H9 (cell line): ENCODE data around the gene PISD. TPM values are rescaled to one million over a fixed set of nuclear protein-coding genes. Genes with fewer than 3 reads are reported as not detected.

ENCODE experiments used
- DNase-seq: peaks from one replicate; pipeline ENCODE4 v3.0.0-alpha.2; 2017
- H2AFZ ChIP-seq: one replicate; pipeline ENCODE4 v1.6.1; 2013; ENCODE audit warnings: mild to moderate bottlenecking, low read length, control low read depth, moderate library complexity
- H2AK5ac ChIP-seq: 2 replicates; pipeline ENCODE4 v1.6.1; 2013; ENCODE audit warnings: low read length, control low read depth, mixed read lengths; ENCODE audit not compliant: insufficient read length
- H2BK120ac ChIP-seq: one replicate; pipeline ENCODE4 v1.6.1; 2013; ENCODE audit warnings: low read depth, mild to moderate bottlenecking, low read length, control low read depth, inconsistent platforms; ENCODE audit not compliant: poor library complexity, severe bottlenecking
- H2BK12ac ChIP-seq: 2 replicates; pipeline ENCODE4 v1.6.1; 2013; ENCODE audit warnings: low read length, control low read depth, mixed read lengths, low read depth; ENCODE audit not compliant: insufficient read length
- H2BK15ac ChIP-seq: 2 replicates; pipeline ENCODE4 v1.6.1; 2013; ENCODE audit warnings: low read depth, low read length, control low read depth
- H2BK20ac ChIP-seq: one replicate; pipeline ENCODE4 v1.6.1; 2013; ENCODE audit warnings: low read depth, mild to moderate bottlenecking, low read length, control low read depth, inconsistent platforms; ENCODE audit not compliant: poor library complexity, severe bottlenecking
- H2BK5ac ChIP-seq: 2 replicates; pipeline ENCODE4 v1.6.1; 2013; ENCODE audit warnings: low read length, control low read depth, mixed read lengths; ENCODE audit not compliant: insufficient read length
- H3K14ac ChIP-seq: 2 replicates; pipeline ENCODE4 v1.6.1; 2013; ENCODE audit warnings: low read length, control low read depth; ENCODE audit not compliant: insufficient read depth
- H3K18ac ChIP-seq: 2 replicates; pipeline ENCODE4 v1.6.1; 2013; ENCODE audit warnings: low read depth, mild to moderate bottlenecking, mixed read lengths, low read length, control low read depth; ENCODE audit not compliant: insufficient read length
- H3K23ac ChIP-seq: 2 replicates; pipeline ENCODE4 v1.6.1; 2013; ENCODE audit warnings: low read length, control low read depth, mixed read lengths, low read depth; ENCODE audit not compliant: insufficient read length
- H3K23me2 ChIP-seq: 2 replicates; pipeline ENCODE4 v1.6.1; 2013; ENCODE audit warnings: low read depth, mild to moderate bottlenecking, mixed read lengths, low read length, control low read depth; ENCODE audit not compliant: insufficient read length, poor library complexity, severe bottlenecking
- H3K27ac ChIP-seq: 2 replicates; pipeline ENCODE4 v1.5.1; 2013; ENCODE audit warnings: low read length, control low read depth, mixed read lengths, low read depth; ENCODE audit not compliant: insufficient read length
- H3K27me3 ChIP-seq: 2 replicates; pipeline ENCODE4 v1.6.1; 2013; ENCODE audit warnings: low read length, control low read depth, inconsistent platforms; ENCODE audit not compliant: insufficient read depth
- H3K4ac ChIP-seq: 2 replicates; pipeline ENCODE4 v1.6.1; 2013; ENCODE audit warnings: low read depth, mild to moderate bottlenecking, control low read depth, inconsistent platforms, low read length, moderate library complexity
- H3K4me1 ChIP-seq: 2 replicates; pipeline ENCODE4 v1.6.1; 2013; ENCODE audit warnings: low read length, control low read depth, inconsistent platforms; ENCODE audit not compliant: insufficient read depth
- H3K4me2 ChIP-seq: 2 replicates; pipeline ENCODE4 v1.6.1; 2013; ENCODE audit warnings: low read length, control low read depth, mixed read lengths; ENCODE audit not compliant: insufficient read length, insufficient read depth
- H3K56ac ChIP-seq: 2 replicates; pipeline ENCODE4 v1.6.1; 2013; ENCODE audit warnings: low read depth, mild to moderate bottlenecking, mixed read lengths, low read length, control low read depth; ENCODE audit not compliant: insufficient read length
- H3K79me1 ChIP-seq: 2 replicates; pipeline ENCODE4 v1.6.1; 2013; ENCODE audit warnings: low read depth, mild to moderate bottlenecking, moderate library complexity, low read length, control low read depth, inconsistent platforms; ENCODE audit not compliant: insufficient read depth, poor library complexity, severe bottlenecking
- H3K79me2 ChIP-seq: 2 replicates; pipeline ENCODE4 v1.6.1; 2013; ENCODE audit warnings: low read length, control low read depth, inconsistent platforms; ENCODE audit not compliant: insufficient read depth
- H3K9ac ChIP-seq: 2 replicates; pipeline ENCODE4 v1.6.1; 2013; ENCODE audit warnings: low read length, control low read depth, mixed read lengths; ENCODE audit not compliant: insufficient read length; ENCODE audit errors: extremely low read depth
- H3K9me3 ChIP-seq: one replicate; pipeline ENCODE4 v1.6.1; 2013; ENCODE audit warnings: low read depth, low read length, inconsistent platforms; ENCODE audit not compliant: control insufficient read depth
- H3T11ph ChIP-seq: one replicate; pipeline ENCODE4 v1.6.1; 2013; ENCODE audit warnings: mild to moderate bottlenecking, low read length, control low read depth, inconsistent platforms
- H4K20me1 ChIP-seq: one replicate; pipeline ENCODE4 v1.6.1; 2013; ENCODE audit not compliant: control insufficient read depth, insufficient read length, insufficient read depth
- H4K5ac ChIP-seq: 2 replicates; pipeline ENCODE4 v1.6.1; 2013; ENCODE audit warnings: low read depth, mild to moderate bottlenecking, mixed read lengths, low read length, control low read depth; ENCODE audit not compliant: insufficient read length
- H4K8ac ChIP-seq: replicated peaks from 2 replicates; pipeline ENCODE4 v1.6.1; 2013; ENCODE audit warnings: low read length, control low read depth, mixed read lengths, low read depth; ENCODE audit not compliant: insufficient read length
- H4K91ac ChIP-seq: 2 replicates; pipeline ENCODE4 v1.6.1; 2013; ENCODE audit warnings: low read depth, mild to moderate bottlenecking, moderate library complexity, mixed read lengths, low read length, control low read depth; ENCODE audit not compliant: insufficient read length
- H3K27ac Mint-ChIP-seq, 3 experiments: 2 replicates in 2 of 3; 3 replicates in 1 of 3; pipeline ENCODE4 v1.8.0; 2020 to 2021; ENCODE audit warnings: mixed read lengths in 3 of 3, mild to moderate bottlenecking in 1 of 3, moderate library complexity in 1 of 3
- H3K27me3 Mint-ChIP-seq: 2 replicates; pipeline ENCODE4 v1.8.0; 2021; ENCODE audit warnings: low read depth, mild to moderate bottlenecking, moderate library complexity, mixed read lengths
- H3K36me3 Mint-ChIP-seq, 3 experiments: 2 replicates in 2 of 3; 3 replicates in 1 of 3; pipeline ENCODE4 v1.8.0; 2020 to 2021; ENCODE audit warnings: low read depth in 3 of 3, mixed read lengths in 3 of 3; ENCODE audit not compliant: insufficient read depth in 1 of 3
- H3K4me1 Mint-ChIP-seq, 2 experiments: 2 replicates each; pipeline ENCODE4 v1.8.0; 2020; ENCODE audit warnings: mixed read lengths in 2 of 2
- H3K4me3 Mint-ChIP-seq, 2 experiments: 2 replicates in 1 of 2; 3 replicates in 1 of 2; pipeline ENCODE4 v1.8.0; 2020 to 2021; ENCODE audit warnings: mild to moderate bottlenecking in 2 of 2, mixed read lengths in 2 of 2, moderate library complexity in 1 of 2
- H3K9me3 Mint-ChIP-seq, 2 experiments: 2 replicates in 1 of 2; 3 replicates in 1 of 2; pipeline ENCODE4 v1.8.0; 2020; ENCODE audit warnings: mild to moderate bottlenecking in 2 of 2, mixed read lengths in 2 of 2, moderate library complexity in 1 of 2
- WGBS: extraction: QIAGEN DNeasy Blood & Tissue Kit; methylation state at CpG from one replicate; pipeline ENCODE4 v1.1.7; 2013; ENCODE audit warnings: missing lambda C conversion rate, low lambda C conversion rate, mixed read lengths; ENCODE audit not compliant: insufficient read length; ENCODE audit errors: extremely low coverage; 5-methylcytosine and 5-hydroxymethylcytosine counted together
- total RNA-seq: library from RNA; stranded (reverse); gene quantifications from 2 replicates; pipeline ENCODE4 v1.2.1, GENCODE V29; 2021
- TF ChIP-seq, protein P1 (sequence below): fragments of 200-600 bp; sonication (generic); conservative IDR thresholded peaks from 3 replicates; pipeline ENCODE4 v1.8.0; 2021; ENCODE audit warnings: antibody characterized with exemption, mild to moderate bottlenecking

The PISD gene
- total RNA-seq, 1 experiment from 2014 or later: 62.0 TPM

DNA sequence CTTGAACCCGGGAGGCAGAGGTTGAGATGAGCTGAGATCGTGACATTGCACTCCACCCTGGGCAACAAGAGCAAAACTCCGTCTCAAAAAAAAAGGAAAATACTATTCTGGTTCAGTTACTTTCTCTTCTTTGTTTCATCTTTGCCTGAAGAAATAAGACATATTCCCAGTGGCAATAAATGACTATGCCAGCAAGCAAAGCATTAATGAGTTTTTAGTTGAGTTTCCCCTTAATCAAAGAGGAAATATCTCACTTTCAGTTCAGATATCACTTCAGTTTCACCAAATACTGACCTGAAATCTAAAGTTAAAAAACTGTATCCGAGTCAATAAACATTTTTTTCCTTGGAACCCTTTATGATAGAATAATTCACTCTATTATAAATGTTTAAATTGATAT is 10.4 kb downstream of the PISD start:
- H3K4me3 Mint-ChIP-seq: no peak overlapping the region
- Histone ChIP-seq H2BK15ac (no peak overlapping the region), H3K79me2 (peaks cover 3% of the 10 kb centered on the region; the same call in 1 of the 2 replicates), H2AFZ (no peak overlapping the region), H3K23ac (no peak overlapping the region), H3K23me2 (no peaks in the 10 kb centered on the region), H4K20me1 (no peaks in the 10 kb centered on the region), H3K4me2 (no peak overlapping the region), H3T11ph (no peak overlapping the region), H4K8ac (no peak overlapping the region), H3K9ac (no peak overlapping the region), H2BK5ac (no peak overlapping the region), H3K18ac (no peak overlapping the region), H3K27me3 (no peaks in the 10 kb centered on the region), H2BK120ac (no peak overlapping the region), H3K56ac (no peak overlapping the region), H3K9me3 (no peaks in the 10 kb centered on the region), H2BK12ac (no peak overlapping the region), H3K14ac (no peak overlapping the region), H4K5ac (no peak overlapping the region), H3K79me1 (peaks cover 2% of the 10 kb centered on the region), H2BK20ac (no peak overlapping the region), H2AK5ac (no peak overlapping the region), H3K27ac (no peak overlapping the region), H4K91ac (no peak overlapping the region), H3K4ac (no peak overlapping the region), H3K4me1 (peaks cover 2% of the 10 kb centered on the region; the same call in 1 of the 2 replicates)
- peaks cover 17 to 25% of the 10 kb centered on the region in 2 experiments for H3K4me1 Mint-ChIP-seq
- peaks cover 4 to 30% (median 24%) of the 10 kb centered on the region in 3 experiments; a peak in 5 of 7 replicates for H3K36me3 Mint-ChIP-seq
- H3K27ac Mint-ChIP-seq: no peak overlapping the region
- no peak for DNase-seq
- TF ChIP-seq, protein P1, sequence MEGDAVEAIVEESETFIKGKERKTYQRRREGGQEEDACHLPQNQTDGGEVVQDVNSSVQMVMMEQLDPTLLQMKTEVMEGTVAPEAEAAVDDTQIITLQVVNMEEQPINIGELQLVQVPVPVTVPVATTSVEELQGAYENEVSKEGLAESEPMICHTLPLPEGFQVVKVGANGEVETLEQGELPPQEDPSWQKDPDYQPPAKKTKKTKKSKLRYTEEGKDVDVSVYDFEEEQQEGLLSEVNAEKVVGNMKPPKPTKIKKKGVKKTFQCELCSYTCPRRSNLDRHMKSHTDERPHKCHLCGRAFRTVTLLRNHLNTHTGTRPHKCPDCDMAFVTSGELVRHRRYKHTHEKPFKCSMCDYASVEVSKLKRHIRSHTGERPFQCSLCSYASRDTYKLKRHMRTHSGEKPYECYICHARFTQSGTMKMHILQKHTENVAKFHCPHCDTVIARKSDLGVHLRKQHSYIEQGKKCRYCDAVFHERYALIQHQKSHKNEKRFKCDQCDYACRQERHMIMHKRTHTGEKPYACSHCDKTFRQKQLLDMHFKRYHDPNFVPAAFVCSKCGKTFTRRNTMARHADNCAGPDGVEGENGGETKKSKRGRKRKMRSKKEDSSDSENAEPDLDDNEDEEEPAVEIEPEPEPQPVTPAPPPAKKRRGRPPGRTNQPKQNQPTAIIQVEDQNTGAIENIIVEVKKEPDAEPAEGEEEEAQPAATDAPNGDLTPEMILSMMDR: no peak
- no CpG with 5 or more reads among the region's 4 CpGs for WGBS
- no peaks in the 10 kb centered on the region for H3K27me3 Mint-ChIP-seq
- no peaks in the 10 kb centered on the region for H3K9me3 Mint-ChIP-seq
